GM18520 (cell line): Measurements from ENCODE around the gene ALG1.
"Not testable (repeated sequence)": the region's sequence is repeated elsewhere in the genome, so short reads cannot be mapped to it uniquely, and the experiment has no call there.

Experiments
- ATAC-seq: cut with Tn5 transposase; IDR thresholded peaks from one replicate; pipeline ENCODE4 v1.9.1; 2021; ENCODE audit not compliant: unreplicated experiment

Gene ALG1

DNA sequence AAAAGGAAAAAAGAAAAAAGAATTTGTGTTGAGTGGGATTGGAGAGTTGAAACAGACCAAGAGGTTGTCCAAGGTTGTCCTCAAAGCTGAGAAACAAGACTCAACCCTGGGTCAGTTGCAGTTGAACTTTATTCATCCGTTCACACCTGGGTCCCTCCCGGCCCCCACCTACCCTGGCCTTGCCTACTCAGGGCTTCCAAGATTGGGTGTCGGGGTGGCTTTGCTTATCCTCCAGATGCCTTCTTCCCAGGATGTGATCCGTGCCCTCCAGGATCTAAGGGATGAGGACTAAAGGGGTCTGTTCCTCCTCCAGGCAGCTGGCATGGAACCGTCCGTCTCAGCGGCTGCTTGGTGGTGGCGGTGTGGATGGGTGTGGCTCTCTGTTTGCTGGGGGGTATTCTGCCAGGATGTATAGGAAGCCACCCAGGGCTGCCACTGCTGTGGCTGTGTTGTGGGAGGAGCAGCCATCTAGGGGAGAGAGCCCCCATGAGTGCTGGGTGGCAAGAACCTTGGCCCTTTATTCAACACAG, 27.6 kb upstream of the ALG1 start:
- ATAC-seq = no peak

DNA sequence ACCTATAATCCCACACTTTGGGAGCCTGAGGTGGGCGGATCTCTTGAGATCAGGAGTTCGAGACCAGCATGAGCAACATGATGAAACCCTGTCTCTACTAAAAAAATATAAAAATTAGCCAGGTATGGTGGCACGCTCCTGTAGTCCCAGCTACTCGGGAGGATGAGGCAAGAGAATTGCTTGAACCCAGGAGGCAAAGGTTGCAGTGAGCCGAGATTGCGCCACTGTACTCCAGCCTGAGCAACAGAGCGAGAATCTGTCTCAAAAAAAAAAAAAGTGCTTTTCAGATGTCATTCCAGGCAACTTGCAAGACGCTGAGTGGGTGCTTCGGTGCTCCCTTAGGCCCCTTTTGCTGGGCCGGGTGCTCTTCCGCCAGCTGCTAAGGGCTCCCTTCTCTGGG, 27.1 kb upstream of the ALG1 start:
- not testable (repeated sequence) for ATAC-seq

- no peak for ATAC-seq
These were observed 26.0 kb upstream of the ALG1 start for GRCh38 chr16:5045499-5046115.

GRCh38 chr16:5046914-5047313, 24.7 kb upstream of the ALG1 start:
- no peak for ATAC-seq

DNA sequence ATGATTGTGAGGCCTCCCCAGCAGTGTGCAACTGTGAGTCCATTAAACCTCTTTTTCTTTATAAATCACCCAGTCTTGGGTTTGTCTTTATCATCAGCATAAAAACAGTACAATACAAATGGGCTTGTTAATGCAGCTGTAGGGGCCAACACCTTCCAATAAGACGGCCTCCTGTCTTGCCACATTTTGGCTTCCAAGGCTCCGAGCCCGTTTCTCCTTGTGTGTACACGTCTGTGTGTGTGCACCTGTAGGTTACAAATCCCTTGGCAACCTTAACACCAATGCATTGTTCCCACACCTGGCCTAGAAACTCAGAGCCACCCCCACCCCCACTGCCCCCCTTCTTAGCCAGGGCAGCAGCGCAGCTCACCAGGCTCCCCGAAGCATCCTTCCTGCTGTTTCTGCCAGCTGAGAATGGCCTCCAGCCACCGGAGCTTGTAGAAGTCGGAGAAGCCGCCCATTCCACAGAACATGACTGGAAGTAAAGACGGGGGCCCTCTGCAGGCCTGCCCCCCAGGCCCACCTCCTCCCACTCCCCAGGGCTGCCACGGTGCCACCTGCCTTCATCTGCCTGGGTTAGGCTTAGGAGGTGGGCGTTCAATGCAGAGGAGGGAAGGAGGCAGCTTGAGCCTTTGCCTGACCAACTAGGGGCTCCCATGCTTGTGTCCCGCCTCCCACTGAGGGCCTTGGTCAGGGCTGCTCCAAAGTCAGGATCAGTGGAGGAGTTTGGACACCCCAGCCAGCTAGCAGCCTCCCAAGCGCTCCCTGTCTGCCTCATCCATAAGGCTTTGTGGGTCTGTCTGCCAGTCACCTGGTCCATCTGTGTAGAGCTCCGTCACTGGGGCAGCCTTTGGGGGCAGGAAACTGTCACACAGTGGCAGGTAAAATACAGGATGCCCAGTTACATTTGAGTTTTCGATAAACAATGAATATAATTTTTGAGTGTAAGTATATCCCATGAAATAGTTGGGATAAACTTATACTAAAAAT, 16.5 kb upstream of the ALG1 start:
- ATAC-seq = no peak

- no peak for ATAC-seq
These were observed 15.3 kb upstream of the ALG1 start for GRCh38 chr16:5056352-5056751.

- no peak for ATAC-seq
These were observed 13.2 kb upstream of the ALG1 start for GRCh38 chr16:5058476-5058875.

DNA sequence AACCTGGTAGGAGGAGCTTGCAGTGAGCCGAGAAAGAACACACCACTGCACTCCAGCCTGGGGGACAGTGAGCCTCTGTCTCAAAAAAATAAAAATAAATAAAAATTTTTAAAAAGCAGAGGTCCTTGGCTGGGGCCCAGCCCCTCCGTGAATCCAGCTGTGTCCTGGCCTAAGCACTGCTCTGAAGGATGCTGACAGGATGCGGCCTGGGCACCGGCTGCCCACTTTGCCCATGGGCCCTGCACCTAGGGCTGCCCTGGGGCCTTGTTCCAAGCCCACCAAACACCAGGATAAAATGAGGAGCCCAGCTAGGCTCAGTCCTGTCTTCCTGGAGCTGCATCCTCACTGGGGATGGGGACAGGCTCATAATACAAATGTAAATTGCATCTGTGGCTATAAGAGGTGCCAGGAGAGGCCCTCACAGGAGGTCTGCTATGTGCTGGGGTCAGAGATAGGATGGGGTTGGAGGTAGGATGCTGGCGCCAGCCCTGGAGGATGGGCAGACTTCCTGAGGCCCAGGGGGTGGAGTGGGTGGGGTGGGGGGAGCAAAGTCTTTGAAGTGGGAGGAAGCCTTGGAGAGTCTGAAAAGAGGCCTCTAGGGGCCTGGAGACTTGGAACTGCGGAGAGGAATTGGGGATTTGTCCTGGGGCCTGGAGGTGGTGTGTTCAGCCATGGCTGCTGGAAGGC, 12.1 kb upstream of the ALG1 start:
- no peak for ATAC-seq

- ATAC-seq = no peak
These were observed 11.5 kb upstream of the ALG1 start for GRCh38 chr16:5060073-5060641.

- no peak for ATAC-seq
These were observed 9.6 kb upstream of the ALG1 start for GRCh38 chr16:5062051-5062450.

DNA sequence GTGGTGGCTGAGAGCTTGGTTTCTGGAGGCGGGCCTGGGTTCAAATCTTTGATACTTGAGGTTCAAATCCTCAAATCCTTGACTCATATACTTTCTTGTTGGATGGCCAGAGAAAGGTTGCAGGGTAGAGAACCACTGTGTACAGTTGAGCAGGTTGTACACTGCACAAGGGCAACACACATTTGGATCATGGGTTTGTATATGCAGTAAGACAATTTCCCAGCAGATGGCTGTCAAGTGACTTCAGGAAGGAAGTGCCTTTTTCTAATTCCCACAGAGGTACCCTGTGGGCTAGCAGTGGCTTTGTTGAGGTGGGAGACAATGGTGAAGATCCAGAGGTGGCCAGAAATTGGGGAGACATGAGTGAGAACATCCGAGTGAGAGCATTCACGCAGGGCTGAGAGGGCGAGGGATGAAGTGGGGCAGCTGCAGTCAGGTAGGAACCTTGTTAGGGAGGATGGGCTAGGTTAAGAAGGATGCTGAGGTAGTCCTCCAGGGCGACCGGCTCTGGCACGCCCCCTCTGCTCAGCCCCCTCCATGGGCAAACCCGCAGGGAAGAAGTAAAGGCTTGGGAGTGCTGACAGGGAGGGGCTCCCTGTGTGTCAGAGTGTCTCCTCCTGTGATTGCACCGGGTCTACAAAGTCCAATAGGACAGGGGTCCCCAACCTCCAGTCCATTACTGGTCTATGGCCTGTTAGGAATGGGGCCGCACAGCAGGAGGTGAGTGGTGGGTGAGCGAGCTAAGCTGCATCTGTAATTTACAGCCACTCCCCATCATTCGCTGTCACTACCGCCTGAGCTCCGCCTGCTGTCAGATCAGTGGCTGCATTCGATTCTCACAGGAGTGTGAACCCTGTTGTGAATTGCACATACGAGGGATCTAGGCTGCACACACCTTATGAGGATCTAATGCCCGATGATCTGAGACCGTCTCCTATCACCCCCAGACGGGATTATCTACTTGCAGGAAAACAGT, 8.6 kb upstream of the ALG1 start:
- ATAC-seq = no peak

DNA sequence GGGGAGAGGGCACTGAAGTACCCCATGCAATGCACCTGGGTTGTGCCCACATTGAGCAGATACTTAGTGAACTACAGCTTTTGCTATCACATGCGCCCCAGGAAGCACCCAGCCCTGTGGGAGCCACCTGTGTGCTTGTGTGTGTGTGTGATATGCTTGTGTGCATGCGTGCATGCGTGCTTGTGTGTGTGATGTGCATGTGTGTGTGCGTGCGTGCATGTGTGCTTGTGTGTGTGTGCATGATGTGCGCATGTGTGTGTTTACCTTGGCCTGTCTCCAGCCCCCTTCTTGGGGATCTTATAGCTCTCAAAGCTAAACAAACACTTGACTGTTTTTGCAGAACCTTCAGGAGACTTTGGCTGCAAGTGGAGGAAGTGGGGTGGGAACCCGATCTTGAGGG, 6.7 kb upstream of the ALG1 start:
- no peak for ATAC-seq

DNA sequence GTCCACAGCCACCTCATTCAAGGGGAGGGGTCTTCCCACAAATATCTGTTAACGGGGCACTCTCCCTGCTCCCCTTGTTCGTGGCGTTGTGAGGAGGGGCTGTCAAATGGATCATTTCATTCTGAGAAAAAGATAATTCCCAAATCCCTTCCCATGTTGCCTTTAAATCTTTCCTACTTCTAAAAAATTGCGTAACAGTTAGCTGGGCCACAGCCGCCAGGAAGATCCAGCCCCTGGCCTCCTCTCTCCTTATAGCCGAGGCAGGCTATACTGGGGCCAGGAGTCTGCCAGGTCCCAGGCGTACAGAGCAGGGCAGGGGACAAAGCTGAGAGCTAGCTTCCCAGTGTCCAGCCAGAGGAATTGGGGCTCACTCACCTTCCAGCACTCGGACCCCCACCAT, 6.3 kb upstream of the ALG1 start:
- ATAC-seq = no peak

GRCh38 chr16:5065813-5066212, 5.8 kb upstream of the ALG1 start, which contains the start of gene C16orf89:
Gene C16orf89 (minus strand): TSS chr16:5065956. CDS start chr16:5065908, 48 bp downstream.
- ATAC-seq = no peak

DNA sequence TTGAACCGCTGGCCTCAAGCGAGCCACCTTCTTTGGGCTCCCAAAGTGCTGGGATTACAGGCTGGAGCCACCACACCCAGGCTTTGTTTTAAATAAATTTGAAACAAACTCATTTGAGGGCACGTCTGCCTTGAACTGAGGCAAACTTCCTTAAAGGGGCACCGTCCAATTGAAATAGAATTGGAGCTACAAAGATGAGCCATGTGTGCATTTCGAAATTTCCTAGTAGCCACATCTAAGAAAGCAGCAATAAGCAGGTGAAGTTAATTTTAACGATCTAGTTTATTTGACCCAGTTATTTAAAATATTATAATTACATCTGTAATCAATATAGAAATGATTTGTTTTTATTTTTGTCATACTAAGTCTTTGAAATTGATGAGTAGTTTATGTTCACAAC, 5.1 kb upstream of the ALG1 start:
- ATAC-seq = no peak

DNA sequence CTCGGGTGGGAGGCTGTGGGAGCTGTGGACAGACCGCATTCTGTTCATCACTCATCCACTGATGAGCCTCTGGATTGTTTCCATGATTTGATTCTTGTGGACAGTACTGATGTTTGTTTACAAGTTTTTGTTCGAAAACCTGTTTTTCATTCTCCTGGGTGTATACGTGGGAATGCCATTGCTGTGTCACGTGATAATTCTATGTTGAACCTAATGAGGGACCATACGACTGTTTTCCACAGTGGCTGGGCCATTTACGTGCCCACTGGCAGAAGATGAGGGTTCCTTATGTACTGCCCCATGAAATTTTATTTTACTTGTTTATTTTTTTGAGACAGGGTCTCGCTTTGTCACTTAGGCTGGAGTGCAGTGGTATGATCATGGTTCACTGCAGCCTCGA, 2.6 kb upstream of the ALG1 start:
- no peak for ATAC-seq

DNA sequence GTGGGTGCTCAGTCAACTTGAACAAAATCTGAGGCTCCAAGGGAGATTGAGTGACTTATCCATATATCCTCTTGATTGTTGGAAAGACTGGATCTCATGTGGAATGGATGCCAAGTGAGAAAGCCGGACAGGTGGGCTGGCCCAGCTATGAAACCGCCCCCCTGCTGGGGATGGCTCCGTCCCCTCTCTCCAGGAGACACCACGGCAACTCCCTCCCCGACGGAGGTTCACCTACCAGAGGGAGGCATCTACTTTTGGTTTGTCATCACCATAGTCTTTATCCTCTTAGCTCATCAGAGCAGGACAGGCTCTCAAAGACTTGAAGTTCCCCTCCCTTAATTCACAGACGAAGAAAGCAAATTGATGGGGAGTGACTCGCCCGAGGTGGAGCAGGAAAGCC, 1.8 kb upstream of the ALG1 start:
- ATAC-seq = no peak

GRCh38 chr16:5070431-5071186, 1.0 kb upstream of the ALG1 start:
- no peak for ATAC-seq

DNA sequence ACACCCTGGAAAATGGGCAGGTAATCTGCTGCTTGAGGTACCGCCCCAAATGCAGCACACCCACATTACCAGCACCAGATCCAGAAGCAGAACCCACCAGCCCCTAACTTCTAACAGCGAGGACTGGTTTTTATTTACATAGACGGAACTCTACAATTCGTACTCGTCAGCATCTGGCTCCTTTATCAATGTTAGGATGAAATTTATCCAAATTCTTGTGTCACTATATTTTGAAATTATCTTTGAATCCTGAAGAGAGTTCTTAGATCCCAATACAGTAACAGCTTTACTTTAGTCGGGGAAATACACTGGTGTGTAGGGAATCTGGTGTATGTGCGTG, 332 bp upstream of the ALG1 start:
- no peak for ATAC-seq
